RWPE2 (cell line): ENCODE data around the gene SEC61A1.
A peak's percentile ranks its signal among the peaks of the same experiment; 100 is the strongest.

Experiments
- ATAC-seq: fragments of 200-7000 bp; cut with Tn5 transposase; 3 replicates; pipeline ENCODE4 v1.9.1; 2021; ENCODE audit warnings: low read depth
- DNase-seq: peaks from one replicate; pipeline ENCODE4 v3.0.0-alpha.2; 2020; ENCODE audit warnings: low spot score
- H3K27ac ChIP-seq: fragments of 450-650 bp; 2 replicates; pipeline ENCODE4 v1.5.1; 2017; ENCODE audit warnings: mild to moderate bottlenecking; ENCODE audit not compliant: poor library complexity, severe bottlenecking
- H3K27me3 ChIP-seq: fragments of 250-450 bp; sonication (Bioruptor Pico); 2 replicates; pipeline ENCODE4 v1.5.1; 2021; ENCODE audit warnings: mild to moderate bottlenecking, moderate library complexity; ENCODE audit not compliant: insufficient read depth, poor library complexity, severe bottlenecking
- H3K36me3 ChIP-seq: fragments of 250-450 bp; sonication (Bioruptor Pico); 2 replicates; pipeline ENCODE4 v1.5.1; 2020; ENCODE audit warnings: low read depth, mild to moderate bottlenecking, moderate library complexity
- H3K4me1 ChIP-seq: fragments of 250-450 bp; sonication (Bioruptor Pico); 2 replicates; pipeline ENCODE4 v1.5.1; 2021; ENCODE audit warnings: mild to moderate bottlenecking, moderate library complexity; ENCODE audit not compliant: insufficient read depth, poor library complexity, severe bottlenecking
- H3K4me3 ChIP-seq: fragments of 250-450 bp; sonication (Bioruptor Pico); 2 replicates; pipeline ENCODE4 v1.5.1; 2021; ENCODE audit warnings: mild to moderate bottlenecking, moderate library complexity; ENCODE audit not compliant: severe bottlenecking
- H3K9me3 ChIP-seq: fragments of 250-450 bp; sonication (Bioruptor Pico); 2 replicates; pipeline ENCODE4 v1.5.1; 2021; ENCODE audit warnings: mild to moderate bottlenecking, moderate library complexity; ENCODE audit not compliant: severe bottlenecking
- CTCF ChIP-seq: fragments of 450-650 bp; IDR thresholded peaks from one replicate; pipeline ENCODE4 v1.5.1; 2017; ENCODE audit warnings: mild to moderate bottlenecking, moderate library complexity; ENCODE audit not compliant: poor library complexity, severe bottlenecking

The SEC61A1 gene

GRCh38 chr3:128072454-128073184, 20.4 kb downstream of the SEC61A1 start:
- Histone ChIP-seq H3K4me3 (no peak overlapping the region), H3K36me3 (peaks cover 62% of the 10 kb centered on the region)
- TF ChIP-seq CTCF: no peak

GRCh38 chr3:128073185-128073725, 21.0 kb downstream of the SEC61A1 start:
- Histone ChIP-seq H3K9me3 (no peaks in the 10 kb centered on the region), H3K27ac (peak overlapping the region; percentile 51), H3K4me1 (peaks cover 15% of the 10 kb centered on the region), H3K36me3 (peaks cover 56% of the 10 kb centered on the region), H3K4me3 (no peak overlapping the region), H3K27me3 (no peaks in the 10 kb centered on the region)
- DNase-seq: no peak
- no peak for TF ChIP-seq CTCF
- no peak for ATAC-seq

More at GRCh38 chr3:128072454-128073184, 20.4 kb downstream of the SEC61A1 start:
- ATAC-seq (no peak), DNase-seq (no peak)
- Histone ChIP-seq H3K27ac (peak overlapping the region; percentile 51), H3K4me1 (peaks cover 15% of the 10 kb centered on the region), H3K9me3 (no peaks in the 10 kb centered on the region), H3K27me3 (no peaks in the 10 kb centered on the region)

- Histone ChIP-seq H3K36me3 (peaks cover 55% of the 10 kb centered on the region), H3K27ac (peak overlapping the region; percentile 51), H3K9me3 (no peaks in the 10 kb centered on the region), H3K4me3 (no peak overlapping the region), H3K27me3 (no peaks in the 10 kb centered on the region), H3K4me1 (peaks cover 15% of the 10 kb centered on the region)
- no peak for TF ChIP-seq CTCF
- ATAC-seq (peak; percentile 45), DNase-seq (no peak)
These were observed 21.6 kb downstream of the SEC61A1 start for GRCh38 chr3:128073807-128074206.

GRCh38 chr3:128074851-128075521, 22.7 kb downstream of the SEC61A1 start:
- 0 out of 3 replicates have a peak, but pooled peaks have one; percentile 7 for ATAC-seq
- peaks cover 51% of the 10 kb centered on the region for H3K36me3 ChIP-seq
- DNase-seq: no peak
- peak overlapping the region; percentile 51 for H3K27ac ChIP-seq
- no peak for TF ChIP-seq CTCF
- H3K4me3 ChIP-seq: peak overlapping the region; percentile 12
- no peaks in the 10 kb centered on the region for H3K27me3 ChIP-seq
- no peaks in the 10 kb centered on the region for H3K9me3 ChIP-seq
- H3K4me1 ChIP-seq: peaks cover 15% of the 10 kb centered on the region
